GM20000 (cell line): ENCODE data around the gene GRIP1.

Source experiments
- DNase-seq: peaks from one replicate; pipeline ENCODE4 v3.0.0; 2012; ENCODE audit warnings: low spot score
- CTCF ChIP-seq: IDR thresholded peaks from 2 replicates; pipeline ENCODE4 v1.5.1; 2012; ENCODE audit warnings: mild to moderate bottlenecking, control low read depth; ENCODE audit errors: extremely low read depth, missing control alignments

The GRIP1 gene

DNA sequence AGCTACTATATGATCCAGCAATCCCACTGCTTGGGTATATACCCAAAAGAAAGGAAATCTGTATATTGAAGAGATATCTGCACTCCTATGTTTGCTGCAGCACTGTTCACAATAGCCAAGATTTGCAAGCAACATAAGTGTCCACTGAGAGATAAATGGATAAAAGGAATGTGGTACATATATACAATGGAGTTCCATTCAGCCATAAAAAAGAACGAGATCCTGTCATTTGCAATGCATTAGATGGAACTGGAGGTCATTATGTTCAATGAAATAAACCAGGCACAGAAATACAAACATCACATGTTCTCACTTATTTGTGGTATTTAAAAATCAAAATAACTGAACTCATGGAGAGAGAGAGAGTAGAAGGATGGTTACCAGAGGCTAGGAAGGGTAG, 260.0 kb downstream of the GRIP1 start:
- DNase-seq: no peak
- no peak for TF ChIP-seq CTCF

DNA sequence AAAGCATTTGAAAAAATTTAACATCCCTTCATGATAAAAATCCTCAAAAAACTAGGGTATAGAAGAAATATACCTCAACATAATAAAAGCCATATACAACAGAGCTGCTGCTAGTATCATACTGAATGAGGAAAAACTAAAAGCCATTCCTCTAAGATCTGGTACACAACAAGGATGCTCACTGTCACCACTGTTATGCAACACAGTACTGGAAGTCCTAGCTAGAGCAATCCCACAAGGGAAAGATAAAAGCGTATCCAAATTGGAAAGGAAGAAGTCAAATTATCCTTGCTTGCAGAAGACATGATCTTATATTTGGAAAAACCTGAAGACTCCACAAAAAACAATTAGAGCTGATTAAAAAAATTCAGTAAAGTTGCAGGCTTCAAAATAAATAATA, 261.7 kb downstream of the GRIP1 start:
- TF ChIP-seq CTCF: no peak
- no peak for DNase-seq

DNA sequence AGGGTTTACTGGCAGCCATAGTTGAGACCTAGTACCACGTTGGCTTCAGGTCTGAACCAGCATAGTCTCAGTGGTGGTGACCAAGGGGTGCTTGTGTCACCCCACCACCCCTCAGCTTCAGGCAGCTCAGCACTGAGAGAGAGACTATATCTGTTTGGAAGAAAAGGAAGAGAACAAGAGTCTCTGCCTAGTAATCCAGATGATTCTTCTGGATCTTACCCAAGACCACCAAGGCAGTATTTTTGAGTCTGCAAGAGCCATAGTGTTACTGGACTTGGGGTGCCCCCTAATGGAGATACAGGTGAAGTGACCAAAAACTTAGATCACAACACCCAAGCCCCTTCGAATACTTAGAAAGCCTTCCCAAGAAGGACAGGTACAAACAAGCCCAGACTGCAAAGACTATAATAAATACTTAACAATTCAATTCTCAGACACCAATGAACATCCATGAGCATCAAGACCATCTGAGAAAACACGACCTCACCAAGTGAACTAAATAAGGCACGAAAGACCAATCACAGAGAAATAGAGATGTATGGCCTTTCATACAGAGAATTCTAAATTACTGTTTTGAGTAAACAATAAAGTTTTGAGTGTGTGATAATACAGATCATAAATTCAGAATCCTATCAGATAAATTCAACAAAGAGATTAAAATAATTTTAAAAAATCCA, 269.5 kb downstream of the GRIP1 start:
- no peak for DNase-seq
- TF ChIP-seq CTCF: no peak

DNA sequence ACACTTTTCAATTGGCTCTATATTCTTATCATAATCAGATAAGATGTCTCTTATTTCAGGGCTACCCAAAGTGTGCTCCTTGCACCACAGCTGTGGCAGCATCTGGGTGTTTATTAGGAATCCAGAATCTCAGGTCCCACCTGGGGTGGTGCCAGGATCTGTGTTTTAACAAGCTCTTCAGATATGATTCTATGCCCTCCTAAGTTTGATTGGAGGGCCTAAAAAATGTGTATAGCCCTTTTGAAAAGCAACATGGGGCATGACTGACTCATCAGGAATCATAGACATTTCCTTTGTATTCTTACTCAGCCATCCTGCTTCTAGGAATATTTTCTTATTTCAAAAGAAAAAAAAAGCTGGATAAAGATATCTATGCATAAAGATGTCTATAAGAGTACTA, 273.5 kb downstream of the GRIP1 start:
- no peak for DNase-seq
- TF ChIP-seq CTCF: no peak

GRCh38 chr12:66403746-66404145, 275.1 kb downstream of the GRIP1 start:
- no peak for DNase-seq
- TF ChIP-seq CTCF: no peak

GRCh38 chr12:66399911-66400306, 279.0 kb downstream of the GRIP1 start:
- no peak for DNase-seq
- TF ChIP-seq CTCF: no peak

- no peak for TF ChIP-seq CTCF
- no peak for DNase-seq
Observed at GRCh38 chr12:66398931-66399910, 279.7 kb downstream of the GRIP1 start.
